ENCODE data around the gene DNAJC5G.
"Not testable (repeated sequence)": the region's sequence is repeated elsewhere in the genome, so short reads cannot be mapped to it uniquely, and the experiment has no call there.

Gene DNAJC5G

DNA sequence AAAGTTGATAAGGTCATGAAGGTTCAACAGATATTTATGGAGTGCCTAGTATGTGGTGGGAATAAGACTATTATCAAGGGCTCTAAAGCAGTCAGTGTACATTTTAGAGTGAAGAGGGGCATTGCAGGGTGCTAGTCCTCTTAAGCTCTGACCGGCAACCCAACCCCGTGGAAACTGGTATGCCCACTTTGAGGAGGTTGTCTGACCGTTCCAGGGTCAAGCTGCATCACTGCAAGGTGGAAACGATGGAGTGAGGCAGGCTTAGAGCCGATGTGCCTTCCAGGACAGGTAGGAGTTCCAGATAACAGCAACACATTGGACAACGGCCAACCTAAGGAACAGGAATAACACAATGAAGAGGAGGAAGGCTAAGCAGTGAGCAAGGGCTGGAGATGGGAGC, 34.4 kb downstream of the DNAJC5G start:
- no peak for DNase-seq (ENCODE audit: low read depth)

DNA sequence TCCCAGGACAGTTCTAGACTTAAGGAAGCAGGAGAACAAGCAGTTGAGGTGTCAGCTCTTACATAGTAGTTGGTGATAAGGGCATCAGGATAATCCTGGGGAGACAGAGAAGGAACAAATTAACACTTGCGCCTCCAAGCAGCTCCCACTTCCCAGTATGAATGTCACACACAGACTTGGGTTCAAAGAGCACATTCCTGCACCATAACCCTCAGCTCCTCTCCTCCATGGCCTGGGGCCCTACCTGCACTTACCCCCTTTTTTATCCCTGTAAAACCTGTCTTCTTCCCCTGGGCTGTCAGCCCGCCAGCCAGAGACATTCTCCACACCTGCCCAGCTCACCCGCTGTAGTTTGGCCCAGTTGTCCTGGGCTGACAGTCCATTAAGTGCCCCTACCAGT, 36.9 kb downstream of the DNAJC5G start:
- no peak for DNase-seq (ENCODE audit: low read depth)

- no peak for DNase-seq (ENCODE audit: low read depth)
Observed at GRCh38 chr2:27313882-27314645, 38.8 kb downstream of the DNAJC5G start.

DNA sequence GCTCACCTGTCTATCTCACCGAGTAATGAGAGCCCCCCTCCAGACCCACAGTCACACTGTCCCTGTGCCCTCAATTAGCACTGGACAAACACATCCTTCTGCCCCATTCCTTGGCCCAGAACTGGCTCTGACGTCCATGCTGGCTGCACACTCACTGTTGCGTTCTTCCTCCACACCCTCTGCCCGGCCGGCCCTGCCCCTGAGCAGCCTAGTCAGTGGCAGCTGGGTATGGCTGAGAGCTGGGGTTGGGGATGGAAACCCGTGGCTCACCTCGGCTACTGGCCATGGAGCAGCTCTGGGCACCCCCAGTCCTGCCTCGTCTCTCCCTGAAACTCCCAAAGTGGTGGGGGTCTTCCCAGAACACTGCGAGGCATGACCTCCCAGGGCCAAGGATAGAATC, 39.5 kb downstream of the DNAJC5G start:
- DNase-seq (ENCODE audit: low read depth): no peak

DNA sequence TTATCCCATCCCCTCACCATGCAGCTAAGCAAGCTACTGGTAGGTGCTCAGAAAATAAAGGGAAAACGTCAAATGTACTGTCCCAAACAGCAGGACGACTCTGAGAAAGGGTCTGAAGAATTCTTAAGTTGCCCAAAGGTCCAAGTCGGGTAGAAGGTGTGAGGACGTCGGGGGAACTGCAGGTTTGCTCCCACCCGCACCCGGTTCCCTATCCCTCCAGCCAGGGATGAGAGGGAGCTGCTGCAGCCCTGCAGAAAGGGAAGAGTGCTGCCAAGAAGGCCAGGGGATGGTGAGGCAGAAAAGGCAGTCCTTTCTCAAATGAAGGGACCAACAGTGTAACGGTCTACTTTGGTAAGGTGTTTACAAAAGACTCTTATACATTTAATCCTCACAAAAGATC, 39.9 kb downstream of the DNAJC5G start:
- DNase-seq (ENCODE audit: low read depth): no peak

DNA sequence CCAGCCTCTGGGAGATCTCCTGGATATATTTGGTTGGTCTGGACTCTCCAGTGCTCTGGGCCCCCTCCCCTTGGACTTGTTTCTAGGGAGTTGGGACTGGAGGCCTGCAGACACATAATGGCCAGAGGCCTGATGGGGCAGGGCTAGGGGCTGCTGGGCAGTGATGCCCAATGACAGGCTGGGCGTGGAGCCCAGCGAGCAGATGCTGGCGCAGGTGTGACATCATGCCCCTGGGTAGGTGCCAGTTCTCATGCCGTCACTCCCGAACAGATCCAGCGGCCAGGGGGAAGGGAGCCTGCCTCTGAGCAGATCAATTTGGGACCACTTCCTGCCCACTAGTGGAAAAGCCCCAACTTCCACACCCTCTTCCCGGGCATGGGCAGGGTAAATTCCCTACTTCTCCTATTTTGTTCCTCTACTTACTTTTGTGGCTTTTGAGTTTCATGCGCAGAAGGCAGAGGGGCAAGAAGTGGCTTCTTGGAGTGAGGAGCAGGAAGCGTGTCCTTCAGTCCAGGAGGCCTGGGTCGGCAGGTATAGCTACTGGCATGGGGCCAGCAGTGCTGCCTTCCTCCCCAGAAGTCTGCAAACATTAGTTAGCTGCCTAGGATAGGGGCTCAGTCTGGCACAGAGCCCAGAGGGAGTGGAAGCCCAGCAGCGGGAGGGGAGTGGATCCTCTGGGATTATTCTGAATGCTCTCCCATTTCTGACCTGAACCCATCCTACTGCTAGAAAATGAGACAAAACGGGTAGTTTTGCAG, 41.6 kb downstream of the DNAJC5G start:
- DNase-seq (ENCODE audit: low read depth): no peak

DNA sequence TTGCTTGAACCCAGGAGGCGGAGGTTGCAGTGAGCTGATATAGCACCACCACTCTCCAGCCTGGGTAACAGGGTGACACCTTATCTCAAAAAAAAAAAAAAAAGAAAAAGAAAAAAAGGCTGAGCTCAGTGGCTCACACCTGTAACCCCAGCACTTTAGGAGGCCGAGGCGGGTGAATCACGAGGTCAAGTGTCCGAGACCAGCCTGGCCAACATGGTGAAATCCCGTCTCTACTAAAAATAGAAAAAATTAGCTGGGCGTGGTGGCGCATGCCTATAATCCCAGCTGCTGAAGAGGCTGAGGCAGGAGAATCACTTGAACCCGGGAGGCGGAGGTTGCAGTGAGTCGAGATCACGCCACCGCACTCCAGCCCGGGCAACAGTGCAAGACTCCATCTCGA, 44.6 kb downstream of the DNAJC5G start:
- not testable (repeated sequence) for DNase-seq (ENCODE audit: low read depth)

- peak; percentile 99 for DNase-seq (ENCODE audit: low read depth)
Observed at GRCh38 chr2:27320958-27321543, 45.8 kb downstream of the DNAJC5G start.

DNA sequence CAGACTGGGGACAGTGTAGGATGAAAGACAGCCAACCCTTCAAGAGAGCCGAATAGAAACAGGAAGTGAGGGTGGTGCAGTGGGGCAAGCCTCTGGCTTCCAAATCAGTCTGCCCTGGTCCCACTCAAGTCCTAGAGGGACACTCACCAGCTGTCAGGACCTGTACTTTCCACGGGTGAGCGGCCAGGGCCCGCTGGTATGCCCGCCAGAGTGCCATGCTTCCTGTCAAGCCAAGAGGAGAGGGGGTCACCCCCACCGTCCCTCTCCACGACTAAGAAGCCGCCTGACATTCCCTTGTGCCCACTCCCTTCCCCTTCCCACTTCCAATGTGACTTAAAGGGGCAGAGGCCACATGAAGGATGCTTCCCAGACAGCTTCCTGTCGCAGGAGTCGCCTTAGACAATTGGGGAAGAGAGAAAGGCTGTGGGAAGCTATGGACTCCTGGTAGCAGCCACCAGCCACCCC, 47.1 kb downstream of the DNAJC5G start:
- peak; percentile 39 for DNase-seq (ENCODE audit: low read depth)

DNA sequence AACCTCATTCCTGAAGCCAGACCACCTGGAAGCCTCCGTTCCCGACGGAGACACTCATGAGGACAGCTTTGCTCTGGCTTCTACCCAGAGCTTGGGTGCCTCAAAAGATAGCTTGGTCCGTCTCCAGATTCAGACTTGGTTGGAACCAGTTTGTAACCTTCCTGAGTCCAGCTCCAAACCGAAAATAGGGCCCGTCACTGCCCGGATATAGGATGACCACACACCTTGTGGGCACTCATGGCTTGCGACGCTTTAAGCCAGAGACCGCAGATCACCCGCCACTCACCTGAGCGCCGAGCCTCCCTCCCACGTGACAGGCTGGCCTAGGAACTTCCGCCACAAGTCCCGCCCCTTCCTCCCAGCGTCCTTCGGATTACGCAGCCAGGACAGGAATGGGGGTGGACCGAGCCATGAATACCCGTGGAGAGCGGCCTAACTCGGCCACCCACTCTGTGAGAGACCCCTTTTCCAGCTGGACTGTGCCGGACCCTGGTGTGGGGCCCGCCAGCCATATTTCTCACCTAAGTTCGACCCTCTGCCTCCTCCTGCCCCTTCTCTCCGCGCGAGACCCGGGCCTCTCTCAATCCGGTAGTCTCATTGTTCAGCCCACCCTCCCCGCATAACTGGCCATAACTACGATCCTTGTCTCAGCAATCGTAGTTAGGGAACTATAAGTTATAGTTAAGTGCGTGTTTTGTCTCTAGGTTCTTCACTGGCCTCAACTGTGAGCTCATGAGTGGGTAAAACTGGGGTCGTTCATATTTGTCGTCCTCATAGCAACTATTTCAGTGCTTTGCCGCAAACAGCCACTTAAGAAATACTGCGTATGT, 47.7 kb downstream of the DNAJC5G start, which contains the start of gene MPV17:
MPV17 (minus strand) TSS at position 332 of the 830 bp plus-strand sequence. CDS start 580 bp downstream, outside the sequence.
- DNase-seq (ENCODE audit: low read depth): peak; percentile 94

GRCh38 chr2:27323596-27324285, 48.5 kb downstream of the DNAJC5G start:
- DNase-seq (ENCODE audit: low read depth): no peak

GRCh38 chr2:27324720-27325119, 49.5 kb downstream of the DNAJC5G start:
- DNase-seq (ENCODE audit: low read depth): no peak
